Panc1 (cell line): ENCODE data around the gene ETFDH. TPM values are rescaled to one million over a fixed set of nuclear protein-coding genes. Genes with fewer than 3 reads are reported as not detected.

Experiments
- ATAC-seq: fragments of 200-7000 bp; cut with Tn5 transposase; 2 replicates; pipeline ENCODE4 v1.9.1; 2020; ENCODE audit warnings: mild to moderate bottlenecking, moderate library complexity
- BruUV-seq: library from RNA; stranded (reverse); fragments of 400-500 nt; replicated peaks from 2 replicates; lab custom pipeline; 2021; lab: Mats Ljungman, UMichigan
- CTCF ChIA-PET: fragments of 300-600 bp; sonication (Branson Sonifier 250); formaldehyde crosslinking; loops from one replicate; lab custom pipeline; 2022; ENCODE audit warnings: antibody characterized with exemption; lab: Charles Lee
- POLR2A ChIA-PET: fragments of 300-600 bp; sonication (Branson Sonifier 250); formaldehyde crosslinking; loops from one replicate; lab custom pipeline; 2022; ENCODE audit warnings: antibody characterized with exemption; lab: Charles Lee
- DNase-seq: peaks from one replicate; pipeline ENCODE4 v3.0.0-alpha.2; 2010; ENCODE audit warnings: low read depth, low spot score
- H3K27ac ChIP-seq: 2 replicates; pipeline ENCODE4 v1.5.1; 2011; ENCODE audit warnings: mild to moderate bottlenecking, low read length, inconsistent platforms
- H3K27me3 ChIP-seq: fragments of 200-500 bp; sonication (Bioruptor generic); 2 replicates; pipeline ENCODE4 v1.6.0; 2014; ENCODE audit warnings: low read length, inconsistent platforms; ENCODE audit not compliant: control insufficient read depth, insufficient read depth
- H3K36me3 ChIP-seq: fragments of 200-500 bp; sonication (Bioruptor generic); 2 replicates; pipeline ENCODE4 v1.5.1; 2014; ENCODE audit warnings: inconsistent platforms, mild to moderate bottlenecking, low read length, moderate library complexity; ENCODE audit not compliant: control insufficient read depth, insufficient read depth
- H3K4me1 ChIP-seq: 2 replicates; pipeline ENCODE4 v1.5.1; 2011; ENCODE audit warnings: inconsistent platforms, mild to moderate bottlenecking, low read length, moderate library complexity; ENCODE audit not compliant: control insufficient read depth, insufficient read depth
- H3K4me3 ChIP-seq, 2 experiments: 2 replicates each; pipeline ENCODE4 v1.5.1; 2011 to 2012; ENCODE audit warnings: low read depth in 2 of 2, low read length in 2 of 2, mild to moderate bottlenecking in 2 of 2, inconsistent platforms in 1 of 2, moderate library complexity in 1 of 2
- H3K9me3 ChIP-seq: fragments of 200-500 bp; sonication (Bioruptor generic); 2 replicates; pipeline ENCODE4 v1.5.1; 2014; ENCODE audit warnings: low read depth, mild to moderate bottlenecking, inconsistent platforms, low read length, moderate library complexity; ENCODE audit not compliant: control insufficient read depth, insufficient read depth
- POLR2AphosphoS5 ChIP-seq: IDR thresholded peaks from 2 replicates; pipeline ENCODE4 v1.6.1; 2012; ENCODE audit warnings: mild to moderate bottlenecking, low read depth, low read length, moderate library complexity
- SIN3A ChIP-seq: IDR thresholded peaks from 2 replicates; pipeline ENCODE4 v1.6.1; 2012; ENCODE audit warnings: low read depth, mild to moderate bottlenecking, low read length, moderate library complexity, borderline replicate concordance; ENCODE audit not compliant: insufficient read depth
- TCF7L2 ChIP-seq: IDR thresholded peaks from 2 replicates; pipeline ENCODE4 v1.6.1; 2011; ENCODE audit warnings: mild to moderate bottlenecking, low read depth, low read length, inconsistent platforms
- in situ Hi-C: cut with HindIII; loops from 2 replicates; pipeline ENCODE4 v1.10.0; 2016; ENCODE audit warnings: low sequenced_read_pairs, low pct_unique_long_range_greater_than_20kb
- intact Hi-C: fragments of 100-400 bp; cut with micrococcal nuclease; formaldehyde crosslinking; loops from one replicate; pipeline ENCODE4 v1.10.0; 2022; ENCODE audit not compliant: unreplicated experiment
- total RNA-seq: library from RNA; stranded (reverse); gene quantifications from one replicate; pipeline ENCODE4 v1.2.1, GENCODE V29; 2021; ENCODE audit not compliant: unreplicated experiment
- TF ChIP-seq, protein P1 (sequence below): fragments of 450-650 bp; IDR thresholded peaks from 2 replicates; pipeline ENCODE4 v1.5.1; 2017; ENCODE audit warnings: mild to moderate bottlenecking
- TF ChIP-seq, protein P2 (sequence below), 2 experiments: IDR thresholded peaks; 2 replicates each; pipeline ENCODE4 v1.6.1; 2011 to 2012; ENCODE audit warnings: low read depth in 2 of 2, control low read depth in 1 of 2, low read length in 1 of 2, mild to moderate bottlenecking in 1 of 2, moderate library complexity in 1 of 2; ENCODE audit not compliant: insufficient read depth in 1 of 2

ETFDH gene
- total RNA-seq, 1 experiment from 2014 or later = 23.7 TPM

DNA sequence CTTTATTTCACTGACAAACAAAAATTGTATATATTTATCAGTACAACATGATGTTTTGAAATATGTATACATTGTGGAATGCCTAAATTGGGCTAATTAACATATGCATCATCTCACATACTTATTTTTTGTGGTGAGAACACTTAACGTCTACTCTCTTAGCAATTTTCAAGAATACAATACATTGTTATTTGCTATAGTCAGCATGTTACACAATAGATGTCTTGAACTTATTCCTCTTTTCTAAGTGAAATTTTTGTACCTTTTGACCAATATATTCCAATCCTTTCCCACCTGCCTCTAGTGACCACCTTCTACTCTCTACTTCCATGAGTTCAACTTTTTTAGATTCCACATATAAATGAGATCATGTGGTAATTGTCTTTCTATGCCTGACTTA, 35.5 kb upstream of the ETFDH start:
- H3K4me1 ChIP-seq = no peaks in the 10 kb centered on the region
- CTCF ChIA-PET = no interaction called here
- H3K27me3 ChIP-seq = no peaks in the 10 kb centered on the region
- no peaks in the 10 kb centered on the region for H3K36me3 ChIP-seq
- in situ Hi-C loops = no loop called here
- DNase-seq = no peak
- POLR2A ChIA-PET = no interaction called here
- BruUV-seq = no TSS peak
- no peak for ATAC-seq
- TF ChIP-seq, protein P1, sequence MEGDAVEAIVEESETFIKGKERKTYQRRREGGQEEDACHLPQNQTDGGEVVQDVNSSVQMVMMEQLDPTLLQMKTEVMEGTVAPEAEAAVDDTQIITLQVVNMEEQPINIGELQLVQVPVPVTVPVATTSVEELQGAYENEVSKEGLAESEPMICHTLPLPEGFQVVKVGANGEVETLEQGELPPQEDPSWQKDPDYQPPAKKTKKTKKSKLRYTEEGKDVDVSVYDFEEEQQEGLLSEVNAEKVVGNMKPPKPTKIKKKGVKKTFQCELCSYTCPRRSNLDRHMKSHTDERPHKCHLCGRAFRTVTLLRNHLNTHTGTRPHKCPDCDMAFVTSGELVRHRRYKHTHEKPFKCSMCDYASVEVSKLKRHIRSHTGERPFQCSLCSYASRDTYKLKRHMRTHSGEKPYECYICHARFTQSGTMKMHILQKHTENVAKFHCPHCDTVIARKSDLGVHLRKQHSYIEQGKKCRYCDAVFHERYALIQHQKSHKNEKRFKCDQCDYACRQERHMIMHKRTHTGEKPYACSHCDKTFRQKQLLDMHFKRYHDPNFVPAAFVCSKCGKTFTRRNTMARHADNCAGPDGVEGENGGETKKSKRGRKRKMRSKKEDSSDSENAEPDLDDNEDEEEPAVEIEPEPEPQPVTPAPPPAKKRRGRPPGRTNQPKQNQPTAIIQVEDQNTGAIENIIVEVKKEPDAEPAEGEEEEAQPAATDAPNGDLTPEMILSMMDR = no peak
- TF ChIP-seq, protein P2, sequence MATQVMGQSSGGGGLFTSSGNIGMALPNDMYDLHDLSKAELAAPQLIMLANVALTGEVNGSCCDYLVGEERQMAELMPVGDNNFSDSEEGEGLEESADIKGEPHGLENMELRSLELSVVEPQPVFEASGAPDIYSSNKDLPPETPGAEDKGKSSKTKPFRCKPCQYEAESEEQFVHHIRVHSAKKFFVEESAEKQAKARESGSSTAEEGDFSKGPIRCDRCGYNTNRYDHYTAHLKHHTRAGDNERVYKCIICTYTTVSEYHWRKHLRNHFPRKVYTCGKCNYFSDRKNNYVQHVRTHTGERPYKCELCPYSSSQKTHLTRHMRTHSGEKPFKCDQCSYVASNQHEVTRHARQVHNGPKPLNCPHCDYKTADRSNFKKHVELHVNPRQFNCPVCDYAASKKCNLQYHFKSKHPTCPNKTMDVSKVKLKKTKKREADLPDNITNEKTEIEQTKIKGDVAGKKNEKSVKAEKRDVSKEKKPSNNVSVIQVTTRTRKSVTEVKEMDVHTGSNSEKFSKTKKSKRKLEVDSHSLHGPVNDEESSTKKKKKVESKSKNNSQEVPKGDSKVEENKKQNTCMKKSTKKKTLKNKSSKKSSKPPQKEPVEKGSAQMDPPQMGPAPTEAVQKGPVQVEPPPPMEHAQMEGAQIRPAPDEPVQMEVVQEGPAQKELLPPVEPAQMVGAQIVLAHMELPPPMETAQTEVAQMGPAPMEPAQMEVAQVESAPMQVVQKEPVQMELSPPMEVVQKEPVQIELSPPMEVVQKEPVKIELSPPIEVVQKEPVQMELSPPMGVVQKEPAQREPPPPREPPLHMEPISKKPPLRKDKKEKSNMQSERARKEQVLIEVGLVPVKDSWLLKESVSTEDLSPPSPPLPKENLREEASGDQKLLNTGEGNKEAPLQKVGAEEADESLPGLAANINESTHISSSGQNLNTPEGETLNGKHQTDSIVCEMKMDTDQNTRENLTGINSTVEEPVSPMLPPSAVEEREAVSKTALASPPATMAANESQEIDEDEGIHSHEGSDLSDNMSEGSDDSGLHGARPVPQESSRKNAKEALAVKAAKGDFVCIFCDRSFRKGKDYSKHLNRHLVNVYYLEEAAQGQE (IDR thresholded peaks at IDR 0.05; ENCODE audit: insufficient read depth in 1 of 2, low read depth in 2 of 2, low read length in 1 of 2) = no peak
- TF ChIP-seq POLR2AphosphoS5 (no peak), SIN3A (no peak), TCF7L2 (no peak)
- intact Hi-C loops = no loop called here
- no peak overlapping the region for H3K4me3 ChIP-seq
- no peaks in the 10 kb centered on the region for H3K9me3 ChIP-seq
- H3K27ac ChIP-seq = no peak overlapping the region

- Histone ChIP-seq H3K4me1 (no peaks in the 10 kb centered on the region), H3K27me3 (no peaks in the 10 kb centered on the region; the same call in 1 of the 2 replicates), H3K36me3 (no peaks in the 10 kb centered on the region), H3K27ac (no peak overlapping the region), H3K9me3 (no peaks in the 10 kb centered on the region), H3K4me3 (no peak overlapping the region)
- POLR2A ChIA-PET = no interaction called here
- DNase-seq = no peak
- no TSS peak for BruUV-seq
- in situ Hi-C loops = no loop called here
- intact Hi-C loops = no loop called here
- no peak for ATAC-seq
- TF ChIP-seq TCF7L2 (no peak), SIN3A (no peak), POLR2AphosphoS5 (no peak)
- TF ChIP-seq, protein P2 (IDR thresholded peaks at IDR 0.05; ENCODE audit: insufficient read depth in 1 of 2, low read depth in 2 of 2, low read length in 1 of 2) = no peak
- TF ChIP-seq, protein P1 = no peak
- CTCF ChIA-PET = no interaction called here
Observed at GRCh38 chr4:158644356-158644755, 27.7 kb upstream of the ETFDH start.
